ENCODE data around the gene NAALADL1. TPM values are rescaled to one million over a fixed set of nuclear protein-coding genes. Genes with fewer than 3 reads are reported as not detected.

NAALADL1 gene
- total RNA-seq, 4 donors from 2014 or later = 13.8 to 105 (median 75.6) TPM; not detected in 1

GRCh38 chr11:65021003-65021402, 37.4 kb downstream of the NAALADL1 start:
- in situ Hi-C loops (cut with MboI; ENCODE audit: low pct_ligation_motif_present in 1 of 4, low pct_unique_long_range_greater_than_20kb in 1 of 4, low sequenced_read_pairs in 3 of 4) = no loop called here

GRCh38 chr11:65019824-65020223, 38.5 kb downstream of the NAALADL1 start:
- 88% methylated on average over 6 of the region's 7 CpGs; no CpG with 5 or more reads in 1 of the 2 donors for WGBS, 2 donors (ENCODE audit: low coverage in 1 of 2)
- intact Hi-C loops (cut with DNase I; ENCODE audit: low total_unique reads) = no loop called here

More at GRCh38 chr11:65021003-65021402, 37.4 kb downstream of the NAALADL1 start:
- no peak for DNase-seq
- H3K9me3 ChIP-seq = no peaks in the 10 kb centered on the region
- no peak overlapping the region for H3K4me3 ChIP-seq
- TF ChIP-seq EP300 (IDR thresholded peaks at IDR 0.05; ENCODE audit: low read depth) (no peak), POLR2AphosphoS5 (IDR thresholded peaks at IDR 0.05) (no peak), CTCF (IDR thresholded peaks at IDR 0.05) (no peak), POLR2A (IDR thresholded peaks at IDR 0.05) (no peak)
- no peak overlapping the region for H3K27ac ChIP-seq
- WGBS, 2 donors (ENCODE audit: low coverage in 1 of 2) = 77% methylated on average over 3 of the region's 3 CpGs; no CpG with 5 or more reads in 1 of the 2 donors
- H3K36me3 ChIP-seq = no peaks in the 10 kb centered on the region
- intact Hi-C loops (cut with DNase I; ENCODE audit: low total_unique reads) = no loop called here
- no peaks in the 10 kb centered on the region for H3K27me3 ChIP-seq
- no peaks in the 10 kb centered on the region for H3K4me1 ChIP-seq

GRCh38 chr11:65017937-65018336, 40.4 kb downstream of the NAALADL1 start:
- H3K36me3 ChIP-seq = no peaks in the 10 kb centered on the region
- peaks cover 12 to 16% (median 14%) of the 10 kb centered on the region in 4 donors for H3K4me1 ChIP-seq
- intact Hi-C loops (cut with DNase I; ENCODE audit: low total_unique reads) (no loop called here), in situ Hi-C loops (cut with MboI; ENCODE audit: low pct_ligation_motif_present in 1 of 4, low pct_unique_long_range_greater_than_20kb in 1 of 4, low sequenced_read_pairs in 3 of 4) (no loop called here)
- WGBS, 2 donors (ENCODE audit: low coverage in 1 of 2) = 94 to 100% methylated on average over 1 to 6 of the region's 6 CpGs
- no peaks in the 10 kb centered on the region for H3K27me3 ChIP-seq
- DNase-seq = no peak
- H3K4me3 ChIP-seq = no peak overlapping the region
- no peak overlapping the region for H3K27ac ChIP-seq
- no peaks in the 10 kb centered on the region for H3K9me3 ChIP-seq
- no peak for TF ChIP-seq CTCF (IDR thresholded peaks at IDR 0.05)
- no peak for TF ChIP-seq POLR2AphosphoS5 (IDR thresholded peaks at IDR 0.05)
- no peak for TF ChIP-seq EP300 (IDR thresholded peaks at IDR 0.05; ENCODE audit: low read depth)
- no peak for TF ChIP-seq POLR2A (IDR thresholded peaks at IDR 0.05)

More at GRCh38 chr11:65019824-65020223, 38.5 kb downstream of the NAALADL1 start:
- no peak for TF ChIP-seq POLR2A (IDR thresholded peaks at IDR 0.05)
- TF ChIP-seq CTCF (IDR thresholded peaks at IDR 0.05) = no peak
- no peak for TF ChIP-seq EP300 (IDR thresholded peaks at IDR 0.05; ENCODE audit: low read depth)
- TF ChIP-seq POLR2AphosphoS5 (IDR thresholded peaks at IDR 0.05) = no peak
- Histone ChIP-seq H3K4me1 (peaks cover 5 to 10% (median 7%) of the 10 kb centered on the region in 4 donors), H3K36me3 (no peaks in the 10 kb centered on the region), H3K27me3 (no peaks in the 10 kb centered on the region), H3K27ac (no peak overlapping the region), H3K9me3 (no peaks in the 10 kb centered on the region), H3K4me3 (no peak overlapping the region)
- DNase-seq = no peak
- in situ Hi-C loops (cut with MboI; ENCODE audit: low pct_ligation_motif_present in 1 of 4, low pct_unique_long_range_greater_than_20kb in 1 of 4, low sequenced_read_pairs in 3 of 4) = no loop called here

GRCh38 chr11:65016705-65017104, 41.6 kb downstream of the NAALADL1 start:
- Histone ChIP-seq H3K9me3 (no peaks in the 10 kb centered on the region), H3K27me3 (no peaks in the 10 kb centered on the region), H3K4me3 (no peak overlapping the region), H3K4me1 (peaks cover 15 to 20% (median 17%) of the 10 kb centered on the region in 4 donors), H3K27ac (no peak overlapping the region), H3K36me3 (no peaks in the 10 kb centered on the region)
- intact Hi-C loops (cut with DNase I; ENCODE audit: low total_unique reads) = no loop called here
- TF ChIP-seq POLR2AphosphoS5 (IDR thresholded peaks at IDR 0.05) (no peak), EP300 (IDR thresholded peaks at IDR 0.05; ENCODE audit: low read depth) (no peak)
- WGBS, 2 donors (ENCODE audit: low coverage in 1 of 2) = 84 to 100% methylated on average over 2 to 4 of the region's 4 CpGs
- in situ Hi-C loops (cut with MboI; ENCODE audit: low pct_ligation_motif_present in 1 of 4, low pct_unique_long_range_greater_than_20kb in 1 of 4, low sequenced_read_pairs in 3 of 4) = no loop called here
- no peak for DNase-seq

Measured in transverse colon (tissue), 4 donors.